ENCODE results near the gene DEDD. TPM values are rescaled to one million over a fixed set of nuclear protein-coding genes. Genes with fewer than 3 reads are reported as not detected.

Gene DEDD
- total RNA-seq, 2 experiments from 2014 or later = 37.1 to 40.6 TPM

DNA sequence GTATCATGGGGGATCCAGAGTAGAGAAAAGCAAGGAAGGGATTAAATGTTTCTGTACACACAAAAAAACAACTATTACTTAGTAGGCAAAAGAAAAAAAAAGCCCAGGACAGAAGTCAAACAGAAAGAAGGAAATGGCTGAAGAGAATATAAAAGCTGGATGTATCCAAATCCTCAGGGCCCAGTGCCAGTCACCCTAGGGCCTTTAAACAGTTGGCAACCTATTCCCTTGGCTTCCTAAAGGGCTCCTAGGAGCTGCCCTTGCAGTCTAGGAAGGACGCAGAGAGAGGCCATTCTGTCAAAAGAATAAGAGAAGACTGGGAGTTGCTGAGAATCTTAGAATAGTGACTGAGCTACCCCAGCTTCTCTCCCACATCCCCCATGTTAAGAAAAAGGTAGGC is 39.9 kb upstream of the DEDD start:
- ATAC-seq (no peak), DNase-seq (no peak)
- Mint-ChIP-seq H3K4me1 (peaks cover 38% of the 10 kb centered on the region), H3K27me3 (no peaks in the 10 kb centered on the region), H3K36me3 (peaks cover 40% of the 10 kb centered on the region), H3K4me3 (no peak overlapping the region), H3K27ac (no peak overlapping the region), H3K9me3 (ENCODE audit: low read depth) (no peaks in the 10 kb centered on the region)
- CTCF ChIA-PET = interaction anchor here (0.6 to 1.1 kb wide), 2 partner anchors 16 to 53 kb away, joined by 3 to 4 read pairs; partner anchors contain the start of gene TOMM40L

DNA sequence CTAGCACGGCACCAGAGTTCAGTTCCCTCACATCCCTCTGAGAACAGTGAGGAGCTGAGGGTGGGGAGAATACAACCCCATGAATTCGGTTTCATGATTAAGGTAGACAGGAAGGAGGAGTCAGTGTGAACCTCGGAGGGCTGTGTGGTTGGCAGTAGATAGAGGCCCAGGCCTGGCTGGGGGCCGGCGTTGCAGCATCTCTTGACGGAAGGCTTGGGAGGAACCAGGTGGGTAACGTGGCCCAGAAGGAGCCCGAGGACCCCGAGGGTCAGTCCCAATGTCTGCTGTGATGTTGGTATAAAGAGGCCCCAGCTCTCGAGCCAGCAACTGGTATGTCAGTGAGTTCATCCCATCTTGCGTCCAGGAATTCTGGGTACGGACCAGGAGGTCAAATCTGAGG is 39.2 kb upstream of the DEDD start:
- peaks cover 38% of the 10 kb centered on the region for H3K36me3 Mint-ChIP-seq
- ATAC-seq = no peak
- H3K9me3 Mint-ChIP-seq (ENCODE audit: low read depth) = no peaks in the 10 kb centered on the region
- H3K27me3 Mint-ChIP-seq = no peaks in the 10 kb centered on the region
- no peak overlapping the region for H3K27ac Mint-ChIP-seq
- CTCF ChIA-PET = interaction anchor here (1.1 to 2.3 kb wide), 2 partner anchors 10 to 54 kb away, joined by 4 to 7 read pairs; partner anchors contain the start of gene TOMM40L
- DNase-seq = no peak
- H3K4me1 Mint-ChIP-seq = peaks cover 42% of the 10 kb centered on the region
- H3K4me3 Mint-ChIP-seq = no peak overlapping the region

DNA sequence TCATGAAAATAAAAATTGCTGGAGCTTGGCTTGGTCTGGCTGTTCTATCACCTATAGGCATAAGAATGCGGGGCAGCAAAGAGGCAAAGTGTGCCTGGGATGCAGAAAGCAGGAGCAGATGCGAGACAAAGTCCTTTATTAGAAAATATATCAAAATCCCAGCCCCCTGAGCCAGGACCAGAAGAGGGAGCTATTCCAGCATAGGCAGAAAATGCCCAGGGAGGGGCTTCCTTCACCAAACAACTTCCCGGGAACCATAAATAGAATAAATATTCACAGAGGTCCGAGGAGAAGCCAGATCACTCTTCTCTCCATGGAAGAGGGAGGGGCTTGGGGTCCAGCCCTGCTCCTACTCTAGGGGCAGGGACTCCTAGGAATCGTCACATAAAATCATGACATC is 38.7 kb upstream of the DEDD start:
- CTCF ChIA-PET = interaction anchor here (1.1 to 2.3 kb wide), 2 partner anchors 10 to 54 kb away, joined by 4 to 7 read pairs; partner anchors contain the start of gene TOMM40L
- no peak for DNase-seq
- Mint-ChIP-seq H3K4me1 (peaks cover 39% of the 10 kb centered on the region), H3K36me3 (peaks cover 38% of the 10 kb centered on the region), H3K27me3 (no peaks in the 10 kb centered on the region), H3K9me3 (ENCODE audit: low read depth) (no peaks in the 10 kb centered on the region), H3K27ac (no peak overlapping the region), H3K4me3 (no peak overlapping the region)
- no peak for ATAC-seq

- ATAC-seq = no peak
- CTCF ChIA-PET = interaction anchor here (0.9 to 1.3 kb wide), 2 partner anchors 9 to 33 kb away, joined by 3 read pairs; partner anchors contain the start of genes B4GALT3 and NDUFS2
- H3K27ac Mint-ChIP-seq = no peak overlapping the region
These were observed 36.4 kb upstream of the DEDD start for GRCh38 chr1:161168906-161169305.

DNA sequence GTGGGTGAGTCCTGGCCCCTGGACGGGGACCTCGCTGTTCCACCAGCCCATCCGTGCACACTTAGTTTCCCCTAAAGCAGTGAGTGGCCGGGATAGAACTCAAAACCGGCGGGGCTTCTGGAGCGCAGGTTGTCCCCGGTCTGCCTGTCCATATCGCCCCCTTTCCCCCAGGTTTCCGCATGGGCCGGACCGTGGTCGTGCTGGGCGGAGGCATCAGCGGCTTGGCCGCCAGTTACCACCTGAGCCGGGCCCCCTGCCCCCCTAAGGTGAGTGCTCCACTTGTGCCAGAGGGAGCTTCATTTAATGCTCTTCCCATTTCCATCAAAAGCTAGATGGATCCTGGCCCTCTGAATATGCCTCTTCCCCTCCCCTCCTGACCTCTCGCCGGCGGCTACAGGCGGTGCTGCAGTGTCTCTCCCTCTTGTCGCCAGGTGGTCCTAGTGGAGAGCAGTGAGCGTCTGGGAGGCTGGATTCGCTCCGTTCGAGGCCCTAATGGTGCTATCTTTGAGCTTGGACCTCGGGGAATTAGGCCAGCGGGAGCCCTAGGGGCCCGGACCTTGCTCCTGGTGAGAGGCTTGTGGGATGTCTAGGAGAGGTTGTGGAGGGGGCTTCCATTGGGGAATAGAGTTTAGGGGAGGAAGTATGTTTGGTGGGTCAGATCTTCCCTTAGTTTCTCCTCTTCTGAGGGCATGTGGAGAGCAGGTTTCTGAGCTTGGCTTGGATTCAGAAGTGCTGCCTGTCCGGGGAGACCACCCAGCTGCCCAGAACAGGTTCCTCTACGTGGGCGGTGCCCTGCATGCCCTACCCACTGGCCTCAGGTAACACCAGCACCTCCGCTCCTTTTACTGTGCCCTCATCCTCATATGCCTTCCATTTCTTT is 34.4 kb upstream of the DEDD start:
- peak overlapping the region; percentile 83 for H3K4me3 Mint-ChIP-seq
- CTCF ChIA-PET = interaction anchor here (0.7 to 4.7 kb wide), 23 partner anchors 9 to 571 kb away, joined by 3 to 49 read pairs (median 5); partner anchors contain the start of genes APOA2, B4GALT3, DEDD and NDUFS2
- H3K27me3 Mint-ChIP-seq = no peaks in the 10 kb centered on the region
- peak; percentile 1 for ATAC-seq
- peak; percentile 51 for DNase-seq
- no peaks in the 10 kb centered on the region for H3K9me3 Mint-ChIP-seq (ENCODE audit: low read depth)
- H3K36me3 Mint-ChIP-seq = peaks cover 20% of the 10 kb centered on the region
- peak overlapping the region; percentile 95 for H3K27ac Mint-ChIP-seq
- H3K4me1 Mint-ChIP-seq = peaks cover 39% of the 10 kb centered on the region

More at GRCh38 chr1:161168906-161169305, 36.4 kb upstream of the DEDD start:
- Mint-ChIP-seq H3K9me3 (ENCODE audit: low read depth) (no peaks in the 10 kb centered on the region), H3K27me3 (no peaks in the 10 kb centered on the region), H3K36me3 (peaks cover 27% of the 10 kb centered on the region), H3K4me3 (no peak overlapping the region), H3K4me1 (peaks cover 38% of the 10 kb centered on the region)
- DNase-seq = no peak

DNA sequence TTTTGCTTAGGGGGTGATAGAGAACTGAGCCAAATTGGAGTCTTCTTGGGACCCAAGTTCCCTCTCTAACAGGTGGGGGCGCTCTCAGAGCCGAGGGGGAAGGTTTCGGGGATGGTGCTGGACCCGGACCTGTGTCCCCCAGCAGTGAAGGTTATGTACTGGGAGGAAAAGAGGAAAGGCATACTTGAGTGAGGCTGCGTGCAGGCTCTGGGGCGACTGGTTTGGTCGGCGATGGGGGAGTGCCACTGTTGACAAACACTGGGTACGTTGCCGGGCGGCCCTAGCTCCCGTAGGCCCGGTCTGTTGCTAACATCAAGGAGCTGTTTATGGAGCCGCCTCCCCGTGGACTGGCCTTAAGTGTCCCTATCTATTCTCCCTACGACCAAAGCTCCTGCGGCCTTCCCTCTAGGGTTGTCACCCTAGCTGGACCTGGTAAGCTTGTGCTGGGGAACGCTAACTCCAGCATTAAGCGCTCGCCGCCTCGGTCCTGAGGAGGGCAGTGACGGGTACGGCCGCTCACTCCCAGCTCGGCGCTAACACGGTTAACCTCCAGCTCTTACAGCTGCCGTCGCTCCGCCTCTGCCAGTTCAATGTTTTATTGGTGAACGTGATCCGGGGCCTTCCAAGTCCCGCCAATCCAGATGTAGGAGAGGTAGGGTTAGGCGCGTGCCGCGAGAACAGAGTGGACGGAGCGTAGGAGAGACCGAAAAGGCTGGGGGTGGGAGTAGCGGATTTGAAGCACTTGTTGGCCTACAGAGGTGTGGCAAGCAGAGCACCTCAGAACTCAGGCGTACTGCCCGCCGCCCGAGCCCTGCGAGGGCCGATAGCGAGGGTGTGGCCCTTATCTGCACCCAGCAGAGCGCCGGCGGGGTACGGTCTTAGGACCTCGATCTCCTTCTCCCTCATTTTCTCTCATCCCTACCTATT is 33.5 kb upstream of the DEDD start, which contains the start of gene PPOX:
Gene PPOX (plus strand): TSS at position 685 of the 927 bp plus-strand sequence. CDS start 422 bp downstream, outside the sequence.
- peak within 1 kb of the TSS; percentile 95 for H3K27ac Mint-ChIP-seq
- H3K9me3 Mint-ChIP-seq (ENCODE audit: low read depth) = no peaks in the 10 kb centered on the region
- no peaks in the 10 kb centered on the region for H3K27me3 Mint-ChIP-seq
- H3K4me3 Mint-ChIP-seq = peak within 1 kb of the TSS; percentile 83
- peaks cover 44% of the 10 kb centered on the region for H3K4me1 Mint-ChIP-seq
- DNase-seq = peak; percentile 98
- H3K36me3 Mint-ChIP-seq = peaks cover 17% of the 10 kb centered on the region
- ATAC-seq = peak; percentile 95
- CTCF ChIA-PET = interaction anchor here (0.5 to 4.7 kb wide), 31 partner anchors 10 to 572 kb away, joined by 3 to 49 read pairs (median 4); partner anchors contain the start of genes APOA2, B4GALT3, DEDD and NDUFS2

DNA sequence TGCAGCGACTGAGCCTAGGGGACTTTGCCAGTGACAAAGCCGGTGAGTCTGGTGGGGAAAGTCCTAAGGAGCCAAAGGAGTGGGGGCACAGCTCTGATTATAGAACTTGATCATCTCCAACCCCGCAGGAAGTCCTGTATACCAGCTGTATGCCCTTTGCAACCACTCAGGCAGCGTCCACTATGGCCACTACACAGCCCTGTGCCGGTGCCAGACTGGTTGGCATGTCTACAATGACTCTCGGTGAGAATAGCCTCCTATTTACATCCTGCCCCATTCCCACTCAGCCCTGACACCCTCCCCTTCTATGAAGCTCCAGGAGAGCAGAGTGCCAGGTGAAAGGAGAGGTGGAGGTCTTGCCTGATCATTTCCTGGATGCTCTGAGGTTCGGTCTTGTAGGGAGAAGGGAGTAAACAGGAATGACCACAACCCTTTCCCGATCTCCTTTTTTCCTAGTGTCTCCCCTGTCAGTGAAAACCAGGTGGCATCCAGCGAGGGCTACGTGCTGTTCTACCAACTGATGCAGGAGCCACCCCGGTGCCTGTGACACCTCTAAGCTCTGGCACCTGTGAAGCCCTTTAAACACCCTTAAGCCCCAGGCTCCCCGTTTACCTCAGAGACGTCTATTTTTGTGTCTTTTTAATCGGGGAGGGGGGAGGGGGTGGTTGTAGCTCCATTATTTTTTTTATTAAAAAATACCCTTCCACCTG is 32.6 kb upstream of the DEDD start:
- Mint-ChIP-seq H3K27me3 (no peaks in the 10 kb centered on the region), H3K27ac (peak overlapping the region; percentile 95), H3K4me3 (peak overlapping the region; percentile 83), H3K9me3 (ENCODE audit: low read depth) (no peaks in the 10 kb centered on the region), H3K36me3 (peaks cover 14% of the 10 kb centered on the region), H3K4me1 (peaks cover 52% of the 10 kb centered on the region)
- DNase-seq = no peak
- CTCF ChIA-PET = interaction anchor here (0.5 to 4.7 kb wide), 29 partner anchors 9 to 226 kb away, joined by 3 to 49 read pairs (median 4); partner anchors contain the start of genes APOA2, B4GALT3, NDUFS2 and NIT1
- ATAC-seq = no peak

DNA sequence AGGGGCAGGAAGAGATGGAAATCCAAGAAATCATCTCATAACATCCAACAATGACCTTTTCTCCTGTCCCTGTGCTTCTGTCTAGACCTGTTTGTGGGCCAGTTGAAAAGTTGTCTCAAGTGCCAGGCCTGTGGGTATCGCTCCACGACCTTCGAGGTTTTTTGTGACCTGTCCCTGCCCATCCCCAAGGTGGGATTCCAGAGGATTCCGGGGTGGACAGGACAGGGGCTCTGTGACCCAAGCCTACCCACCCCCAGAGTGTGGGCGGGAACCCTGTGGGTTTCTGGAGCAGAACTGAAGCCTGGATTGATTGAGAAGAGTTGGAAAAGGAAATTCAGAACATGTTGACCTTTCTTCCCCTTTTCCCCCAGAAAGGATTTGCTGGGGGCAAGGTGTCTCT is 31.3 kb upstream of the DEDD start:
- H3K36me3 Mint-ChIP-seq = peaks cover 14% of the 10 kb centered on the region
- ATAC-seq = no peak
- peaks cover 57% of the 10 kb centered on the region for H3K4me1 Mint-ChIP-seq
- CTCF ChIA-PET = interaction anchor here (4.7 kb wide), 1 partner anchor 12 kb away, joined by 34 read pairs; the partner anchor contains the start of gene B4GALT3
- peak overlapping the region; percentile 47 for H3K27ac Mint-ChIP-seq
- no peaks in the 10 kb centered on the region for H3K9me3 Mint-ChIP-seq (ENCODE audit: low read depth)
- H3K27me3 Mint-ChIP-seq = no peaks in the 10 kb centered on the region
- no peak for DNase-seq
- H3K4me3 Mint-ChIP-seq = no peak overlapping the region

GRCh38 chr1:161162806-161163205 is 30.3 kb upstream of the DEDD start:
- no peak for ATAC-seq
- no peak for DNase-seq
- peaks cover 55% of the 10 kb centered on the region for H3K4me1 Mint-ChIP-seq
- CTCF ChIA-PET = interaction anchor here (1.0 kb wide), 1 partner anchor 63 kb away, joined by 3 read pairs; the partner anchor contains the start of gene TOMM40L
- no peaks in the 10 kb centered on the region for H3K27me3 Mint-ChIP-seq
- no peak overlapping the region for H3K4me3 Mint-ChIP-seq
- peaks cover 21% of the 10 kb centered on the region for H3K36me3 Mint-ChIP-seq
- no peaks in the 10 kb centered on the region for H3K9me3 Mint-ChIP-seq (ENCODE audit: low read depth)
- H3K27ac Mint-ChIP-seq = no peak overlapping the region

GRCh38 chr1:161162052-161162451 is 29.6 kb upstream of the DEDD start:
- Mint-ChIP-seq H3K9me3 (ENCODE audit: low read depth) (no peaks in the 10 kb centered on the region), H3K36me3 (peaks cover 26% of the 10 kb centered on the region), H3K27ac (no peak overlapping the region), H3K4me1 (peaks cover 49% of the 10 kb centered on the region), H3K27me3 (no peaks in the 10 kb centered on the region), H3K4me3 (no peak overlapping the region)
- CTCF ChIA-PET = interaction anchor here (0.9 to 1.0 kb wide), 2 partner anchors 63 to 220 kb away, joined by 3 read pairs; partner anchors contain the start of gene TOMM40L
- no peak for DNase-seq
- ATAC-seq = no peak

GRCh38 chr1:161161652-161162051 is 29.2 kb upstream of the DEDD start:
- peaks cover 29% of the 10 kb centered on the region for H3K36me3 Mint-ChIP-seq
- DNase-seq = no peak
- CTCF ChIA-PET = interaction anchor here (0.9 to 1.0 kb wide), 2 partner anchors 64 to 221 kb away, joined by 3 read pairs; partner anchors contain the start of gene TOMM40L
- H3K27ac Mint-ChIP-seq = no peak overlapping the region
- H3K4me3 Mint-ChIP-seq = no peak overlapping the region
- H3K27me3 Mint-ChIP-seq = no peaks in the 10 kb centered on the region
- H3K9me3 Mint-ChIP-seq (ENCODE audit: low read depth) = no peaks in the 10 kb centered on the region
- no peak for ATAC-seq
- peaks cover 47% of the 10 kb centered on the region for H3K4me1 Mint-ChIP-seq

DNA sequence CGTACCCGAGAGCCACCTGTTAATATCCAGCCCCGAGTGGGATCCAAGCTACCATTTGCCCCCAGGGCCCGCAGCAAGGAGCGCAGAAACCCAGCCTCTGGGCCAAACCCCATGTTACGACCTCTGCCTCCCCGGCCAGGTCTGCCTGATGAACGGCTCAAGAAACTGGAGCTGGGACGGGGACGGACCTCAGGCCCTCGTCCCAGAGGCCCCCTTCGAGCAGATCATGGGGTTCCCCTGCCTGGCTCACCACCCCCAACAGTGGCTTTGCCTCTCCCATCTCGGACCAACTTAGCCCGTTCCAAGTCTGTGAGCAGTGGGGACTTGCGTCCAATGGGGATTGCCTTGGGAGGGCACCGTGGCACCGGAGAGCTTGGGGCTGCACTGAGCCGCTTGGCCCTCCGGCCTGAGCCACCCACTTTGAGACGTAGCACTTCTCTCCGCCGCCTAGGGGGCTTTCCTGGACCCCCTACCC is 28.2 kb upstream of the DEDD start:
- peak overlapping the region; percentile 21 for H3K27ac Mint-ChIP-seq
- no peaks in the 10 kb centered on the region for H3K9me3 Mint-ChIP-seq (ENCODE audit: low read depth)
- H3K27me3 Mint-ChIP-seq = no peaks in the 10 kb centered on the region
- peaks cover 29% of the 10 kb centered on the region for H3K36me3 Mint-ChIP-seq
- CTCF ChIA-PET = interaction anchor here (0.8 kb wide), 1 partner anchor 20 kb away, joined by 4 read pairs; no protein-coding TSS in a partner anchor
- H3K4me3 Mint-ChIP-seq = peak overlapping the region; percentile 76
- DNase-seq = no peak
- peaks cover 44% of the 10 kb centered on the region for H3K4me1 Mint-ChIP-seq
- ATAC-seq = no peak
